ENCODE measurements around the gene FHOD3.
A peak's percentile ranks its signal among the peaks of the same experiment; 100 is the strongest.

Gene FHOD3

GRCh38 chr18:36828630-36829361 lies 531.3 kb downstream of the FHOD3 start, which contains the start of the genes KIAA1328 and TPGS2:
KIAA1328 (plus strand) TSS chr18:36829127; CDS start chr18:36829139, 12 bp downstream.
TPGS2 (minus strand) TSS chr18:36829002; CDS start chr18:36828767, 235 bp downstream.
- CTCF ChIA-PET = interaction anchor here (0.9 to 2.6 kb wide), 6 partner anchors 10 to 26 kb away, joined by 3 to 13 read pairs (median 4); no protein-coding TSS in a partner anchor
- H3K4me3 Mint-ChIP-seq = peak within 1 kb of the TSS; percentile 75
- no peaks in the 10 kb centered on the region for H3K27me3 Mint-ChIP-seq
- H3K4me1 Mint-ChIP-seq = peaks cover 50% of the 10 kb centered on the region
- H3K36me3 Mint-ChIP-seq = peaks cover 18% of the 10 kb centered on the region
- H3K27ac Mint-ChIP-seq = peak within 1 kb of the TSS; percentile 97
- DNase-seq = peak; percentile 92
- no peaks in the 10 kb centered on the region for H3K9me3 Mint-ChIP-seq
